HG03135 (cell line): Measurements from ENCODE around the gene AQP12B.
"Not testable (repeated sequence)": the region's sequence is repeated elsewhere in the genome, so short reads cannot be mapped to it uniquely, and the experiment has no call there.

Source experiments
- ATAC-seq: cut with Tn5 transposase; IDR thresholded peaks from one replicate; pipeline ENCODE4 v1.9.1; 2021; ENCODE audit warnings: mild to moderate bottlenecking, moderate library complexity; ENCODE audit not compliant: unreplicated experiment

Gene AQP12B

DNA sequence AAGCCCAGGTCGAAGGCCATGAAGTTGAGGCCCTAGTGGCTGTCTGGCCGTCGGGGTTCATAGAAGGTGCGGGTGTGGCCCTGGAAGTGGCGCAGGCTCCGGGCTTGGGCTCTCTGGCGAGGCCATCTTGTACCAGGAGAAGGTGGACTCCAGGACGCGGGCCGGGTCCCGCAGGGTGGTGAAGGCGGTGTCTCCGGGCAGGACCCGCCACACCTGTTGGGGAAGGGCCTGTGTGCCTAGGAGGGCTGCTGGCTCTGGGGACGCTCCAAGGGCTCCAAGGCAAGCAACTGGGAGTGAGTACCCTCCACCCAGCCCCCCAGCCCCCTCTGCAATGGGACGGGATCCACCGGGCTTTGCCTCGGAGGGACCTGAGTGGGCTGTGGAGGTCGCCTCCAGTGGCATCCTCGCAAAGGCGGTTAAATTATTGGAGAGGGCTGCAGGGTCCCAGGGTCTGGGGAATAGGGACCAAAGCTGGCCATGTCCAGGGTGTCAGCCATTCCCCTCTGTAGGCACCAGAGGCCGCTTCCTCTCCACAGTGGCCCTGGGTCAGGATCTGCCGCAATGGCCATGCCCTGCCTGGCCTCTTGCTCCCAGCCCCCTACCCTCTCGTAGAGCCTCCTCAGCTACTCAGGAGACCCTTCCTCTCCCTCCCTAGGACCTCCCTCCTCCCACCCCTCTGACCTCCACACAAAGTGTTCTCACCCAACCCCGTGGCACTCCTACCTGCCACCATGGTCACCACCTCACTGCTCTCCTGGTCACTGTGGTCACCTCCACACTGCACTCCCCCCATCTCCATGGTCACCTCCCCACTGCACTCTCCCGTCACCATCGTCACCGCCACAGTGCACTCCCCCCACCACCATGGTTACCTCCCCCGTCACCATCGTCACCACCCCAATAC lies 19.3 kb upstream of the AQP12B start:
- no peak for ATAC-seq

DNA sequence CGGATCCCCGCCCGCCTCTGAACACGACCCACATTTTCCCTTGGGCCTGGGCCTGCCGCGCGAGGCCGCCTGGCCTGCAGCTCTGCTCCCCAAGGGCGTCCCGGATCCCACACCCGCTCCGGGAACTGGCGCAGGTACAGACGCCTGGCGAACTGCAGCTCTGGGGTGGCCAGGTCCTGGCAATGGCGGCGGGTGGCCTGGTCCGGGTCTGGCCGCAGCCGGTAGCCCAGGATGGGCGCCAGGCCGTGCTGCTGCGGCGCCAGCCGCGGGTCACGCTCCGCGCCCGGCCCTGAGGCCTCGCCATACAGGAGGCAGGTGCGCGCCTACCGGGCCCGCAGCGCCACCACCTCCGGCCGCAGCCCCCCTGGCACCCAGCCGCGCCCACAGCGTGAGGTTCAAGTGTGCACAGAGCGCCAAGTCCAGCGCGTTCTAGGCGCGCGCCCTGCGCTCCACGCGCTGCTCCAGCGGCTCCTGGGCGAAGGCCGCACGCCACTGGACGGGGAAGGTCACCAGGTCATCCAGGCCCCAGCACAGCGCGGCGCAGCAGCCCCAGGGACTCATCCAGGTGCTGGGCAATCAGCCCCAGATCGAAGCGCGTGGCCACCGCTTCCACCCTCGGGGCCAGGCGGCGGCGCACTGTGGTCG lies 18.5 kb upstream of the AQP12B start:
- no peak for ATAC-seq

DNA sequence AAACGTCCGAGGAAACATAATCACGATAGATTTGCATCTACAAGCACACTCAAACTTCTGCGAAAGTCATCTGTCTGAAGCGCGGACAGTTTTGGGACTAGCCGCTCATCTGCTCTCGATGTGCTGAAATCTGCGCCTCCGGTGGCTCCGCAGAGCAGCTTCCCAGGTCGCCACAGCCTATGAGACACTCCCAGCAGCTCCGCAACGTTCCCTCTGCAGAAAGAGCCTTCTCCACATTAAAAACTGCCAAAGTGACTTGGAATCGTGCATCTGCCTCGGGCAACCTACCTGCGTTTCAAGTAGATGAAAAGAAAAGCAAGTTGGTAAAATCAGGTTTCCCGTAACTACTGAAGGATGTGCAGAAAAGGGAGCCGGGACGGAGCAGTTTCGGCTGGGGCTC lies 17.9 kb upstream of the AQP12B start:
- ATAC-seq = not testable (repeated sequence)

DNA sequence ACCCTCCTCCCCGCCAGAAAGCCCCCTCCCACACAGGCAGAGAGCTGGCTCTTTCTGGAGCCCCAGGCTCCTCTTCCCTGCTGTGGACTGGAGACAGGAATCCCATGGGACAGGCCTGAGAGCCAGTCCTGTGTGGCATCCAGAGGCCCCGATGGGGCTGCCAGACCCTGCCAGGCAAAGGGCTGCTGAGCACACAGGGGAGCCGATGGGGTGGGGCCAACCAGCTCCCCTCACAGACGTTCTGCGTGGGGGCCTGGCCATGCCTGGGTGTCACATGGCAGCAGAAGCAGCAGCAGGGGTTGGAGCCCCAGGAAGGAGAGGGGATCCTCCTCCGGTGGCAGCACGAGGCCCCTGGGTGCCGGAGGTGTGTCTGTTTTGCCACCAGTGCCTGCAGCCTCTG lies 17.1 kb upstream of the AQP12B start:
- not testable (repeated sequence) for ATAC-seq

DNA sequence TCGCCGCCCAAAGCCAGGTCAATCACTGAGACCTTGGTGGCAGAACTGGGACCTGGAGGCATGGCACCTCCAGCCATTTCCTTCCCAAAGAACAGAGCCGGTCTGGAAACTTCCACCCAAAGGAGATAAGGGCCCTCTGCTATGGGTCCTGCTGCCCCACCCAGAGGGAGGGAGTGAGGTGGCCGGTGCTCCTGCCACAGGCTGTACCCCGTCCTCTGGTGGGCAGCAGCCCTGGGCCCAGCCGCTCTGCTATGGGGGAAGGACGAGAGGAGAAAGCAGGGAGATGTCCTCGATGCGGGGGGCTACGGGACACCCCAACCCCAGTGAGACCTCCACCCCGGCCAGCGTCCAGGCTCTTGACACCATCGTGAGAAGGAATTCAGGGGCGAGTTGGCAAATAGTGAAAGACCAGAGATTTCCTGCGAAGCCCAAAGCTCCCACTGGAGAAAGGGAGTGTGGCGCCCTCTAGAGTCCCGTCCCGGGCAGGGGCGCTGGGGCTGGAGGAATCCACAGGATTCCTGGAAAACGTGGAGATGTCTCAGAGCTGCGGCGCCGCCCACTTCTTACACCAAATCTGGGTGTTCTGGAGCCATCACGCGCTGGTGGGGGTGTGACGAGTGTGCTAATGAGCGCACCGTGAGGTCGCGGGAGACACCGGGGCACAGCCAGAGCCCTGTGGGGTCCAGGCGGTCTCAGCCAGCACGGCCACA lies 16.3 kb upstream of the AQP12B start:
- ATAC-seq = not testable (repeated sequence)

DNA sequence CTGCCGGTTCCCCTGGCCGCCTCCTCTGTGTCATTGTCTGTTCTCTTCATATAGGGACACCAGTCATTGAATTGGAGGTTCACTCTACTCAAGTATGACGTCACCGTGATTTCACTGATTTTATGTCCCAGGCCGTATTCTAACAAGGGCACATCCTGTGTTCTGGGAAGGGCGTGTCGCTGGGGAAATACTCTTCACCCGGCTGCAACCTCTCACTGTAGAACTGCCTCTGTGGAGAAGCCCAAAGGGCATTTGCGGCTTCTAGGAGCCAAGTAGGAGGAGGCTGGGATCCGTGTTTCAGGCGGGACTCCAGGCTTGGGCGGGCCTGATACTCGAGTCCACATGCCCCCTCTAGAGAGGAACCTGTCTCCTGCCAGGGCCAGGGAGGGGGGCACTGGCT lies 13.8 kb upstream of the AQP12B start:
- not testable (repeated sequence) for ATAC-seq

DNA sequence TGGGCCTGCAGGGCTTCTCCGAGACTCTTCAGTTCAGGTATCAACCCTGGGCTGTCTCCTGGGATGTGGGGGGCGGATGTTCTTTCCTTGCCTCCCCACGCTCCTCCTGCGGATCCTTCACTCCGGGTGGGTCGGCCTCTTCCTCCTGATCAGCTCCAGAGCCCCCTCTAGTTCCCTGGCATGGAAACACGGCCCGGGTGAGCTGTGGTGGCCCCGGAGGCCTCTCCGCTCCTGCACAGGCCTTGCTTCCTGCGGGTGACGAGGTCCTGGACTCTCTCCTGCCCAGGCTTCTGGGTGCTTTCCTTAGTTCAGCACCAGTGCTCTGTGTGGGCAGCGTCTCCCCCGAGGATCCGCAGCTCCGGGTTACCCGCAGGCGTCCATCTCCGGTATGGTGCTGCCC lies 12.9 kb upstream of the AQP12B start:
- not testable (repeated sequence) for ATAC-seq

DNA sequence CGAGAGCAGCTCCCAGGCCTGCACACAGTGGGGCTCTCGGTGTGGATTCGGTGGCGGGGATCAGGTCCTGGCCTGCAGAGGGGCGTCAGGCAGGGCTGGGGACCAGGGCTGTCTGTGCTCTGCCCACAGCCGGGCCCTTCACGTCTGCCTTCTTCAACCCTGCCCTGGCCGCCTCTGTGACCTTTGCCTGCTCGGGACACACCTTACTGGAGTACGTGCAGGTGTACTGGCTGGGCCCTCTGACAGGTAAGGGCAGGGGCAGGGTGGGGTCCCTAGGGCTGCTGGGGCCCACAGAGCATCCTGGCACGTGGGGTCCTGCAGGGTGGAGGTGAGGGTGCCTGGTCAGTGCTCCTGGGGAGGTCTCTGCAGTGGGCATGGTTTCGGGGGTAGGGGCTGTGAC lies 11.6 kb upstream of the AQP12B start:
- not testable (repeated sequence) for ATAC-seq

DNA sequence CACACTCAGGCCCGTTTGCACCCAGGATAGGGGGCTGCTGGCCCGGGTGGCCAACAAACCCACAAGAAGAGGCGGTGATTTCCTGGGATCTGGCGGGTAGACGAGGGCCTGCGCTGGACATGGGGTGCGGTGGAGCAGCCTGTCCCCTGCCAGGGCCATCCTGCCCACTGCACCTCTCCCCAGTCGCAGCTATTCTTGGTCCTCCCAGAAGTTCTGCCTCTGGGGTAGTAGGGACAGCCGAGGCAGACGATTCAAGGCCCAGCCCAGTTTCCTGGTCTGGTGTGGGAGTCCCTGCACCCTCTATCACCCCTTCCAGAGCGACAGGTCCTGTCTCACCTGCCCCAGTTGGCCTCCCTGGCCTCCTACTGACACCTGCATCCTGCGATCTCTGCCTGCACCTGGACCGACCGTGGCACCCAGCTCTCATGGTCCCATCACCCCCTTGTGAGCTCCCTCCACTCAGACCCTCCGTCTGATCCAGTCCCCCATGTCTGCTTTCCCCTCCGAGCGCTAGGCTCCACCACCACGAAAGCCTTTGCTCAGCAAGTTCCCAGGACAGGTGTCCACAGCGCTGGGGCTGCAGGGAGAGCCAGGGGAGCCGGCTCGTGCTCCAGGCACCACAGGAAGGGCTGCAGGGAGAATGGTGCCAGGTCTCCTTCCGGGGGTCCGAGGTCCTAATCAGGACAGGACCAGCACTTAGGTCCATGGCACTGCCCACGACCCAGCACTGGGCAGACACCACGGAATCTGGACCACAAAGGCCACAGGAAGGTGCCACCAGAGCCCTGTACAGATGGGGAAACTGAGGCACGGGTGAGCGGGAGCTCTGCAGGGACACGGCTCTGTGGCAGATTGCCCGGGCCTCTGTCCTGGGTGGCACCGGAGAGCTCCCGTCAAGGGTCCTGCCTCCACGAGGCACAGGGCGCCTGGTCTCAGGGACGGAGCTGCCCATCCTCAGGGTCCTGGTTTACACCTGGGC lies 10.2 kb upstream of the AQP12B start:
- ATAC-seq = not testable (repeated sequence)

DNA sequence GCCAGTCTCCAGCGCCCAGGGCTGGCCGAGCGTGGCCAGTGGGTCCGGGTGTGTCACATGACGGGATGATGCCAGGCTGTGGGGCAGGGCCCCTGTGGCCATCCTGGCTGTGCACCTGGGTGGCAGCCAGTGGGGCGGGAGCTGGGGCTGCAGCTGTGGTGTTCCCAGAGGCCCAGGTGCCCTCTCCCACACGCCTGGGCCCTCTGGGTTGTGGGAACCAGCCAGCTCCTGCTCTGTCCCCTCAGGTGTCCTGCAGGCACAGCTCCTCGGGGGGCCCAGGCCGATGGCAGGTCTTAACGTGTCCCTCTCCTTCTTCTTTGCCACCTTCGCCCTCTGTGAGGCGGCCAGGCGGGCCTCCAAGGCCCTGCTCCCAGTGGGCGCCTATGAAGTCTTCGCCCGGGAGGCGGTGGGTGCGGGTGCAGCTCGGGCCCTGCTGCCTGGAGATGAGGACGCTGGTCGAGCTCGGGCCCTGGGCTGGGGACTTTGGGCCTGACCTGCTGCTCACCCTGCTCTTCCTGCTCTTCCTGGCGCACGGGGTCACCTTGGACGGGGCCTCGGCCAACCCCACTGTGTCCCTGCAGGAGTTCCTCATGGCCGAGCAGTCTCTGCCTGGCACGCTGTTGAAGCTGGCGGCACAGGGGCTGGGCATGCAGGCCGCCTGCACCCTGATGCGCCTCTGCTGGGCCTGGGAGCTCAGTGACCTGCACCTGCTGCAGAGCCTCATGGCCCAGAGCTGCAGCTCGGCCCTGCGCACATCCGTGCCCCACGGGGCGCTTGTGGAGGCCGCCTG lies 9.1 kb upstream of the AQP12B start, which contains the start of gene AQP12A:
AQP12A (plus strand) TSS at position 236 of the 790 bp plus-strand sequence; CDS start at position 284, 48 bp downstream.
- not testable (repeated sequence) for ATAC-seq

DNA sequence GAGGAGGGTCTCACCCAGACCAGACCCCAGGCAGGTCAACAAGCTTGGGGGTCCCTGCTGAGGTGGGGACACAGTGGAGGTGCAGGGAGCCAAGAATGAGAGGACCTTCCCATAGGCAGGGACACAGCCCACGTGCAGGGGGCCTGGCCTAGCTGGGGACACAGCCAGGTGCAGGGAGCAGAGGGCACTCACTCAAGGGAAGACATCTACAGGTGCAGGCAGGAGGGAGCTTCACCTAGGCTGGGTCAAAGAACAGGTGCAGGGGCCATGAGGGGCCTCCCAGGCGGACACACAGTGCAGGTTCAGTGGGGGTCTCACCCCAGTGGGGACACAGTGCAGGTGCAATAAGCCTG lies 8.4 kb upstream of the AQP12B start:
- not testable (repeated sequence) for ATAC-seq

DNA sequence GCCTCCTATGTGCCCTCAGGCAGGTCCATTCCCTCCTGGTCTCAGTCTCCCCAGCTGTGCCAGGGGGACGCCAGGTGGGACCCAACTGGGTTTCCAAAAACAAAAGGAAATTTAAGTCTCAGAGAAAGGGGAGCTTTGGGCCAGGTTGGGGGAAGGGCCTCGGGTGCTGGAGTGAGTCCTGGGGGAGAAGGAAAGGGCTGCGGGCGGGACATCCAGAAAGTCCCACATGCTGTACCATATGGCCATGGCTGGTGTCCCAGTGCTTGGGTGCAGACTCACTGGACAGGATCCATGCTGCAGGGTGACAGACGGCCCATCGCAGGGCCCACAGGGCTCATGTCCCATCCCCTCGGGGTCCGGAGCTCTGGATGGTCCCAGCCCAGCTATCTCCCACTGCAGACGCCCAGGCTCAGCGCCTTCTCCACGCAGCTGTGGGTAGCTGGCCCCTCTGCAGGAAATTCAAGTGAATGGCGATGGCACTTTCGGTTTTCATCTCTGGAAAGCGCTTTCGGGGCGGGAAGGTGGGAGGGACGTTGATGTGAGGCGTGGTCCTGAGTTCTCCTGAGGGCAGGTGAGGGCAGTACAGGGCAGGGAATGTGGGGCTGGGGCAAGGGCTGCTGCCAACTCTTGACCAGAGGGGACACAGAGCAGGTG lies 7.9 kb upstream of the AQP12B start:
- not testable (repeated sequence) for ATAC-seq

DNA sequence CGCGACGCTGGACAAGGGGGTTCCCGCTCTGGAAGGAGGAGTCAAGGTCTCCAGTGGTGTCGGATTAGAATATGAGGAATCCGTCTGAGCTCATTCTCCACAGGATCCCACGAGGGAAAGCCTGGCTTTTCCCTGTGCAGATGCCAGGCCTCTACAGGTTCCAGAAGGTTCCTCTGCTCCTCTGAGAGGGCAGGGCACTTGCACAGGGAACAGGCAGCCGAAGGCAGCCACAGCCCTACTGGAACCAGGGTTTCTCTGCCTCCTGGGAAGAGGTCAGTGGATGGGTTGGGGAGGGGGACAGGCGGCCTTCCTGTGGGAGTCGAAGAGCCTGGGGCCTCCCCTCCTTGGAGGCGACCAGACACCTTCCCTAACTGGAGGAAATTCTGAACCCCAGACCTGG lies 7.3 kb upstream of the AQP12B start:
- no peak for ATAC-seq

DNA sequence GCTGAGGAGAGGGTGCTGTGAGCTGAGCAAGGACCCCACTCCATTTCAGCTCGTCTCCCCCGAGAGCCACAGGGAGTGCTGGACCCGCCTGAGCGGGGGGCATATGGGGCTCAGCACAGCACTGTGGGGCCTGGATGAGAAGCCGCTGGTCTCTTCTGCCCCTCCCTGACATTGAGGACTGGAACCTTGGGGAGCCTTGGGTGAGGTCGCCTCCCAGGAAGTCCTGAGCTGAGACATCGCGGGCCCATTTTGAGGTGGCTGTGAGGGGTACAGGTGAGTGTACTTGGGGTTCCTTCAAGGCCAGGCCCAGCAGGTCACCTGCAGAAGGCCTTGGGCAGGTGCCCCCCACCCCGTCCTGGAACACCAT lies 5.9 kb upstream of the AQP12B start:
- no peak for ATAC-seq

DNA sequence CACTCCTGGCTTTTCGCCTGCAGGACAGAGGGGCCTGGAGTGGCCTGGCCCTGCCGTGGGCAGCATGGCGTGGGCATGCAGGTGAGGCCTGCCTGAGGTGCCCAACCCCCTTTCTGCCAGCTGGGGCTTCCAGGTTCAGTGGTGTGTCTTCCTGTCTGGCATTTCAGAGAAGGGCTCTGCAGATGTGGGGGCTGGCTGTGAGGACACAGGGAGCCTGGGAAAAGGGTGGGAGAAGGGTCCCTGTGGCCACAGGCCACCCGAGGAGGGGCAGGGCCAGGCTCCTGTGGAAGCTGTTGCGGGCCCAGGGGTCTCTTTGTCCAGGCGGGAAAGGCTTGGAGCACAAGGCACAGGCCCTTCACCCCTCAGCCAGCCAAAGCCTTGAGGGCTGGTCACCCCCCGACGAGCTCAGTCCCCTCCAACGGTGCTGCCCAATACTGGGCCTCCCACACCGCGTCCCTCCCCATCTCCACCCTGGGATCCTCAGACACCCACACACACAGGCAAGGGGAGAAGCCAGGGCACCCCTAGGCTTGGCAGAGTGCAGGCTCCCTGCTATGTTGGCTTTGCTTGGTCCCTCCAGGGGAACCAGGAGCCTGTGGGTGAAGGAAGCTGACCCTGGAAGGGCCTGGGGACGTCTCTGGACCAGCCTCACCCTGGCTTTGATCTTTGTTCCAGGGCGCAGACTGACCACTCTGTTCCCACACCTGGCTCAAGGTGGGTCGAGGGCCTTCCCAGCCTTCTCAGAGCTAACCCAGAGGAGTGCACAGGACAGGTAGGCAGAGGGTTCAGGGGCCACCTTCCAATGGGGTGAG lies 5.3 kb upstream of the AQP12B start:
- ATAC-seq = no peak

DNA sequence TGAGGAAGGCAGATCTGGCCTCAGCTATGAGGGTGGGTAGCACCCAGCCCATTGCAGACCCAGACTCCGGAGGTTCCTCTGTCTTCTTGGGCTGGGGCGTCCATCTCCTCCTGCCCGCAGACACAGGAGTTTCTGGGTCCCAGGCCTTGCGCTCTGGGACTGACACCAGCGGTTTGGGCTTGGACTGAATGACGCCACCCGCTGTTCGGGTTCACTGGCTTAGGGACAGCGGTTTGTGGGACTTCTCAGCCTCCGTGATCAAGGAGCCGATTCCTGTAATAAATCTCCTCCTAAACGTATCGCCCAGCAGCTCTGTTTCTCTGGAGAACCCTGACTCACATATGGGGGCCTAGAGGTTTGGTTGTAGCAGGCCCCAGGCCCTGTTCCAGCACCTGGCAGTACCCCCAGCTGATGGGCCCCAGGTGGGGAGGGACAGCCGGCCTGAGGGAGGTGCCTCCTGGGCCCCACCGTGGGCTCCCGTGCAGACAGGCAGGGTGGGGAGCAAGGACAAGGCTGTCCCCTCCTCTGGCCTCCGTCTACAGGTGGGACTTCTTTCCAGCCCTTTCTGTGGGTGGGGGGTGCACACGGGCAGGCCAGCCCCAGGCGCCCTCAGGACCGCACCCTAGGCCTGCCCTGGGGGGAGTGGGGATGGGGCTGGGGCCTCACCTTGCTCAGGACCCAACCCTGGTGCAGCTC lies 4.5 kb upstream of the AQP12B start:
- no peak for ATAC-seq

DNA sequence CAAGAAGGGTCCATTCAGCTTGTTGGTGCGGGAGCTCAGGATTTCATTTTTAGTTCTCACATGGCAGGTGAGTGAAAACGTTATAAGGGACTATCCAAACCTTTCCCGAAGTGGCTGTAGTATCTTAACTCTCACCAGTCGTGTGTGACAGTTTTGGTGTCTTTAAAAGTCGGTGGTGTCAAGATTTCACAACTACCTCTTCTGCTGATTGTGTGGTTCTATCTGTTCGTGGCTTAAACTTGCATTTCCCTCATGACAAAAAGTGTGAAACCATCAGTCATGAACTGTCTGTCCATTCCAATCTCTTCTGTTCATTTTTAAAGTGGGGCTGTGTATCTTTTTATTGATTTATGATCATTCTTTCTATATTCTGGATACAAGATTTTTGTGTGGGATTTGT lies 3.8 kb upstream of the AQP12B start:
- ATAC-seq = no peak
